Left renal cortex interstitium (tissue), 4 donors: ENCODE data around the gene SLX4. TPM values are rescaled to one million over a fixed set of nuclear protein-coding genes. Genes with fewer than 3 reads are reported as not detected.

Experiments
- DNase-seq, 4 donors: peaks; one replicate each; pipeline ENCODE4 v3.0.0-alpha.2; 2013; ENCODE audit warnings: low read depth in 4 of 4, low spot score in 2 of 4, missing footprints in 1 of 4
- polyA plus RNA-seq, 4 donors: library from polyadenylated mRNA; unstranded; fragments of 120-200 nt; gene quantifications; one replicate each; pipeline ENCODE4 v1.2.1, GENCODE V29; 2013; ENCODE audit not compliant: insufficient read length in 4 of 4

SLX4 gene
- polyA plus RNA-seq, 4 donors, result 3.7 to 8.6 (median 6.3) TPM

DNA sequence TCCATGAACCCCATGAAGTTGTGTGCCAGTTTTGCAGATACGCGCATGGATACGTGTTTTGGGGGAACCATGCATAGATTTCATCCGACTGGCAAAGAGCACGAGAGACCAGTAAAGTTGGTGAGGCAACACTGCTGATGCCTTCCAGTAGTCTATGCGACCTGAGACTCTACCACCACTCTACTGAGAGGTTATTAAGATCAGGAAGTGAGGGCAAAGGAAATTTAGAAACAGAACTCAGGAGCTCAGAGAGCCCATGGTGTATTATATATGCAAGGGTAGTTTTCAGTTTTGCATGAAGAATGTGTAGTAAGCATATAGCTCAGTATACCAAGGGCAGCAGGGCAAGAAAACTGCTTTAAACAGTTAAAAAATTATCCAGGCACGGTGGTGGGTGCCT, 4.2 kb downstream of the SLX4 start:
- DNase-seq, result no peak

DNA sequence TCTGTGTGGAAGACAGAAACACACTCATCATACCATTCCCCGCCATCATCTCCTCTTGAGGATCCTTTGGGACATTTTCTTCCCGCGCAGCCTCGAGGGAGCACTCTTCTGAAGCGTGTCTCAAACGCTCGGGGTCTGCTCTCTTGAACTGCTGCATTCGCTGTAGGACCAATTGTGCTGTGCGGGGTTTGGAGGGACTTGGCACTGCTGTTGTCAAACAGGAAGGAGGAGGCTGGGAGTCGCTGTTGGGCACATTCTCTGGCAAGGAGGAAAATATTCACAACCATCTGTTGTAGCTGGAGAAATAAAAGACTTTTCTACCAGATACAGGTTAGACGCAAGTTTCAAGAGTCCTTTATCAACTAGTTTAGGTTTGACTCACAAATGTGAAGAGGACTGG, 5.0 kb downstream of the SLX4 start:
- DNase-seq, result no peak

DNA sequence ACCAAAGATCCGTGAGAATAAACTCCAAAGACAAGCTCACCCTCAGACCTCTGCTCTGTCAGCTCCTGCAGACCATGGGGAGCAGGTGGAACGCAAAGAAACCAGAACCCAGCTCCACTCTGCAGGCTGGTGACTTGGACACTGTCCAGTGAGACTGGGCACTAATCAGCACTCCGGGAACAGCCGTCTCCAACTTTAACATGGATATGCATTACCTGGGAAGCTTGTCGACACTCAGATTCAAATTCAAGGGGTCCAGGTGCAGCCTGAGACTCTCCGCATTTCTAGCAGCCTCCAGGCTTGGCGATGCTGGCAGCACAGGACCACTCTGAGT, 9.1 kb downstream of the SLX4 start:
- no peak for DNase-seq

DNA sequence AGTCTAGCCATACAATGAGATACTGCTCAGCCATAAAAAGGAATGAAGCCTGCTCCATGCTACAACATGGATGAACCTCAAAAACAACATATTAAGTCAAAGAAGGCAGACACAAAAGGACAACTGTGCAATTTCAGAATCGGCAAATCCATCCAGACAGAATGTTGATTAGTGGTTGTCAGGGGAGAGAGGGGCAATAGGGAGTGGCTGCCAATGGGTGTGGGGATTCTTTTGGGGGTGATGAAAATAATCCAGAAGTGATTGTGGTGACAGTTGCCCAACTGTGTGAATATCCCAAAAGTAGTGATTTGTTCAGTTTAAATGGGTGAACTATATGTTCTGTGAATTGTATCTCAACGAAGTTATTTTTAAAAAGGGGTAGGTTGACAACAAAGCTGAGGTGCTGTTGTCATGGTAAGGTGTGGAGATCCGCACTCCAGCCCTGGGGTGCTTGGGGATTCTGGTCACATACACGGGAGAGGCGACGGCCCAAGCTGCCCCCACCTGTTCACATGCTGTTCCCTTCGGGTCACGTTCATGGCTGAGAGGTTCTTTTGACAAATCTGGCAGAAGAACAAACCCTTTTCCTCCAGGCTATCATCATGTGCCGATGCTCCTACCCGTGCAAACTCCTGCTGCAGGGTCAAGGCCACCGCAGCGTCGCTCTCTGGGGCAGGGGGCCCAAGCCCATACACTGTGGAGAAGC, 9.6 kb downstream of the SLX4 start:
- DNase-seq, result no peak

DNA sequence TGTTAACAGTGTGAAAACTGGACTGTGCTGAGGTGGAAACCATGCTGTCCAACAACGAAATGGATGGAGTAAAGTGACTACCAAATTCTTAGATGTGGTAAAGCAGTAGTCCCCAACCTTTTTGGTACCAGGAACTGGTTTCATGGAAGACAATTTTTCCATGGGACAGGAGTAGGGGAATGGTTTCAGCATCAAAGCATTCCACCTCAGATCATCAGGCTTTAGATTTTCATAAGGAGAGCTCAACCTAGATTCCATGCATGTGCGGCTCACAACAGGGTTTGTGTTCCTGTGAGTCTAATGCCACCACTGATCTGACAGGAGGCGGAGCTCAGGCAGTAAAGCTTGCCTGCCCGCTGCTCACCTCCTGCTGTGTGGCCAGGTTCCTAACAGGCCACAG, 11.5 kb downstream of the SLX4 start:
- no peak for DNase-seq

DNA sequence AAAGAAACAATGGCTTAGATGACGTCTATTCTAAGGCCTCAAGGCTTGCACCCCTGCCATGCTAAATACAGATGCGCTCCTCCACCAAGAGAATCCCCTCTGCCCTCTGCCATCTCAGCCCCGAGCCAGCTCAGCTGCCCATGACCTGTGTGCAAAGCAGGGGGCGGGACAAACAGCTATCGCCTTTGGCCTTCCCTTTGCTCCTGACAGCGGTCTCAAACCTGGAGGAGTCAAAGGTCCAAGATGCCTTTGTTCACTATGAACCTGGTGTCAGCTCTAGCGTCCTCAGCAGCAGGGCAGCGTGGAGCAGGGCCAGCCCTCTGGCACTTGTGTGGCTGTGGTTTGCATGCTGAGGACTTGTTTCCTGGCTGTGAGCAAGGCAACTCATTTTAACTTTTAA, 12.3 kb downstream of the SLX4 start:
- DNase-seq, result no peak

DNA sequence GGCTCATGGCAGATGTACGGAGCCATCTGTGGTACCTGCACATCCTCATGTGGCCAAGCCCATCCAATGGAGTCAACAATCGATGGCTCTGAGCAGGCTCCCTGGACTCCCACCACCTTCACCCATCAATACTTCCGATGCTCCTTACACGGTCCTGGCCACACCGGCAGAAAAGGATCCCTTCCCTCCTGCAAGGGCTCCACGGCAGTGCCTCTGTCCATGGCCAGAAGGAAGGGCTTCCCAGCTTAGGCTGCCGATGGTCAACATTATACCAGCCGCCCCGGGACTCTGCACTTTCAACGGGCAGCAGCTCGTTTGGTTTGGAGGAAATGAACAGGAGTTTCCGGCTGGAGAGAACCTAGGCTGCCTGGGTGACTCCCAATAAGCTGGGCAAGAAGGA, 13.2 kb downstream of the SLX4 start:
- no peak for DNase-seq

DNA sequence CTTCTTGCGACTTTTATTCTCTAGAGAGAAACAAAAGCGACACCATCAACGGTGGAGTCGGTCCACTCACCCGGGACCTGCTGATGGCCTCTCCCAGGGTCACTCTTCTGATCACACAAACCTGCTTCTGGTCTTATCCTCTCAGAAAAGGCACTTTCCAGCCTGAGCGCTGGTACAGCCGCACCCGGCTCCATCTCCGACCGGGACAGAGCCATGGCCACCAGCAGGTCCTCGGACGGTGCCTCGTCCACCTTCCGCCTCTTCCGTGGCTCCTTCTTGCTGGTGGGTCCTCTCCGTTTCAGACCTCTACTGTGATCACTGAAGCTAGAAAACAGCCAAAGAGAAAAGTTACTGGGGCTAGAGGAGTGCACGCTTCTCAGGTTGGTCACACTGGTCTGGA, 13.7 kb downstream of the SLX4 start:
- no peak for DNase-seq

DNA sequence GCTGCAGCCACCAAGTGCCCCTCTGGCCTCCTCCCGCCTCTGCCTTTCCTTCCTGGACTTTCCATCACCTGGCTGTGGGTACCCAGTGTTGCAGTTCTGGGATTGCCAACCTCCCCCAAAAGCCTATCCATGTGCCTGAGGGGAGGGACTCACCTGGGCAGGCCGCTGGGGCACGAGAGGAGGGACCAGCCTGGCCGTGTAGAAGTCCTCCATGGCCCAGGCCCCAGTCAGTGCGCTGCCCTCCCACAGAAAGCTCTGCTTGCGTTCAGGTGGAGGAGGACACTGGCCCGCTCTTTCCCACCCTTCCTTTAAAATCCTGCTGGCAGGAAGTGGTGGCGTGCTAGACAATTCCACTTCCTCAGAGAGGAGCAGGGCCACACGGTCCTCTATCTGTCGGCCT, 14.2 kb downstream of the SLX4 start:
- DNase-seq, result no peak

DNA sequence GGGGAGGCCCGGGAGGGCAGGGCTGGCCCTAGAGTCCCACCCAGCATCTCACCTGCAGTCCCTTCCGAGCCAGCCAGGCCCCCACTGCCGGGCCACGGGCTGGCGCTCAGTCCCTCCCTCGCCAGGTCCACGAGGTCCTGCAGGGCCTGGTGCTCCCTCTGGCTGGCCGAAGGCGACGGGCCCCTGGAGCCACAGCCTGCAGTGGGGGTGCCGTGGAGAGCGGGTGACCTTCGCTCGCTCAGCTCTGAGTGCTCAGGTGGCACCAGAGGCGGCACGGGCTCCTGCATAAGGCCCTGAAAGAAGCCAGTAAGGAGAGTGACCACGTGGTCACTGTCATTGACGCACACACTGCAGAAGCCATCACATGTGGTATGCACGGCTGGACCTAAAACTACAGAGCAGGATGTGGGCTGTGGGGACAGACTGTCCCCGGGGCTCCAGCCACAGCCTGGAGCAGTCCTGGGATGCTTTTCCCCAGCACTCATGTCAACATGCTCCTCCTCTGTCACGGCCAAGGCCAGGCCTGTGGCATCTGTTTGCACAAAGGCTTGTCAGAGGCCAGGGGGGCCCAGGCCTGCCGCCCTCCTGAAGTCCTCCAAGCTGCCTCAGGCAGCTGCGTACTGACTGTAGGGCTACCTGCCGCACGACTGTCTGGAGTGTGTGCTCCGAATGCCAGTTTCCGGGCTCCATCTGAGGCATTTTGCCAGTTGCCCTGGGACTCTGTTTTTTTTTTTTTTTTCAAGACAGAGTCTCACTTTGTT, 15.1 kb downstream of the SLX4 start:
- no peak for DNase-seq

DNA sequence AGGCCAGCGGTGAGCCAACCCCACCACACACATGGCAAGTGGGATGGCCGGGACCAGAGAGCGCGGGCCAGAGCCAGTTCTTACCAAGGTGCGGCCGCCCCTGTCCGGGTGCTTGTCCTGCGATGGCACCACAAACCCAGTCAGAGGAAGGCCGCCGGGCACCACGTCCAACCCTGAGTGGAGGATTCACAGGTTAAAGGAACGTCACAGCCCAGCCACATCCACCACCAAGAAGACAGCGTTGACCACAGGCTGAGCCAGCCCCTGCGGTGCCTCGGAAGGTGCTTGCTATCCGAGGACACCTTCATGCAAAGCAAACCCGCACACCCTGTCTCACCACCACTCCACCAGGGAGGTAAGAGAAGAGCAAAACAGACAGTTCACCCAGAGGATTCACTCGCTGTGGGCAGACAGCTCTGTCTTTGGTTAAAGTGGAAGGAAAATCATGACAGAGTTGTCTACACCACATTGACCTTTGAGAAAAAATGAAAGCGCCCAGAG, 15.8 kb downstream of the SLX4 start:
- no peak for DNase-seq

DNA sequence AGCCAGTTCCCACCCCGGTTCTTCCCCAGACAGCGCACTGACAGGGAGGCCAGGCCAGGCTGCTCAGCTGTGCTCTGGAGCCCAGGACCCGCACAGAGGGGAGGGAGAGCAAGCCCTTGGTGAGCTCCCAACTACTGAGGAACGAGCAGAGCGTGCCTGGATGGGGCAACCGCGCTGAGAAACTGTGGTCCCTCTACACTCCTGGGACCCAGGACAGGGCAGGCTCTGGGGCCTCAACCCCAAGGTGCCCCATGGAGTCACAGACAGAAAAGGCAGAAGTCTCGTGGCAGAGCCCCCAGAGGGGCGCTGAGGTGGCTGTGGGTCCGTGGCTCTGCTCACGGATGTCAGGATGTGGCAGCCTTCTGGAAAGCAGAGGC, 16.3 kb downstream of the SLX4 start:
- DNase-seq, result no peak

DNA sequence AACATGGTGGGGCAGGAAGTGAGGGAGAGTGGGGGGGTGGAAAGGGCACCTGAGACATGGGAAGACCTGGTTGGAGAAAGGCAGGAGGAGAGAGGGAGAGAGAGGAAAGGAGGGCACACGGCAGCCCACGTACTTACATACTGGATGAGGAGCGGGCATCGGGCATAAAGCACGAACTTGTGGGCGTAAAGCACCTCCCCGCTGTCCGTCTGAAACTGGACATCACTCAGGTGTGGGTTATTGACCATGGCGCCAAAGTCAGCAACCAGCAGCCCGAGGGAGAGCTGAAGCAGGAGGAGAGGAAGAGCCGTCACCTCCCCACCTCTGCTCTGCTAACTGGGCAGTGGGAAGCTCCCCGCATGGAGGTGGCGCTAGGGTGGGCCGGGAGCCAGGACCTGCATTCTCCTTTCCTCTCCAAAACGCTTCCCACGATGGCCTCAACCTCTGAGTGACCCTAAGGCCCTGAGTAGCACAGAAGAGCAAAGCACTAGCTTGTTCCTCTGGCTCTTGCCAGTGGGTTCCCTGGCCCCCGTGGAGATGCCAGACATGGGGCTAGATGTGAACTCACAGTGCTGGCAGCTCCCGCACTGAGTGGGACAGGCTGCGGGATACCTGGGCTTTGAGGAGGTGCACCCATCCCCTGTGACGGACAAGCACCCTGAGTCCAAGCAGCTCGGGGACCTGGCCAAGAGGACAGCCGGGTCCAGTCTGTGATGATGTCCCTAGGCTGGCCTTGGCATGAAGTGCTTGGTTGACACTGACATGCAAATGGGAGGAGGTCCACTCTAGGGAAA, 16.9 kb downstream of the SLX4 start:
- DNase-seq, result no peak

DNA sequence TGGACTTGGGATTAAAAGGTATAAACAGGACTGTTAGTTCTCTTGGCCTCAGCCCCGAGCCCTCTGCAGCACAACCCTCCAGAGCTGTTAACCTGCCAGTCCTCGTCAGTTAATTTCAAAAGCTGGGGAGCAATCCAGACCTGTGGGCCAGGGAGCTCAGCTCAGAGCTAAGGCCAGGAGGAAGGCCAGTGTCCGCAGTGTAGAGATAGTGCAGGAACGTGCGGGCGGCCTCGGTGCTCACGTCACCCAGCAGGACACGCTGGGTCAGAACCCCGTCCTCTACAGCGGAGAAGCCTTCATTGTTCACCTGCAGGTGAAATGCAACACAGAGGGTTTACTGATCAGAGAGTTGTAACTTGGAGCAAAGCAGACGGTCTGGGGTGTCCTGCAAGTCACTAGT, 18.8 kb downstream of the SLX4 start:
- DNase-seq, result no peak

DNA sequence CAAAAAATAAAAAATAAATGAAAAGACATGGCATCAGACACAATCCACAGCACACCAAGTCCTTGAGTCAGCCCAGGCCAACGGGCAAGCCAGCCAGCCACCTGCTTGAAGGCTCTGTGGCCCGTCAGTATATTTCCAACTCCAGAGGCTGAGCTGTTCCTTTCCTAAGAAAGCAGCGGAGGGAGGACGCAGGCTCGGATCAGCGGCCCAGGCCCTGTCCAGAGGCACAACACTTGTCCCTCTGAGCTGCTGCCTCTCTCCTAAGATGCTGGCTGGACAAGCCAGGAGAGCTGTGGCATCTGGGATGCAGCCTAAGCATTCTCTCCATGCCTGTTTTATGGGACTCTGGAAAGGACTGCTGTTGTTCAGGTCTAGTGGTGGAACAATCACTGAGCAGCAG, 19.4 kb downstream of the SLX4 start:
- no peak for DNase-seq

DNA sequence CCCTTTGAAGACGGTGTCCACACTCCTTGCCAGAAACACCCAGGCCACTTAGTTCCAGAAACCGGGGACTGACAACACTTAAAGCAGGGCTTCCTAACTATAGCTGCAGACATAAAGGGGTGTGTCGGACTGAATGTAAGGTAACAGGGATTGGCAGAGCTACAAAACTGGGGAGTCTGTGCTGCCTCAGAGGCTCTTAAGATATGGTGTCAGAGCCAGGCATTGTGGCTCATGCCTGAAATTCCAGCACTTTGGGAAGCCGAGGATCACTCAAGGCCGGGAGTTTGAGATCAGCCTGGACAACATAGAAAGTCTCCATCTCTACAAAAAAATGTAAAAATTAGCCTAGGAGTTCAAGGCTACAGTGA, 20.0 kb downstream of the SLX4 start:
- no peak for DNase-seq

DNA sequence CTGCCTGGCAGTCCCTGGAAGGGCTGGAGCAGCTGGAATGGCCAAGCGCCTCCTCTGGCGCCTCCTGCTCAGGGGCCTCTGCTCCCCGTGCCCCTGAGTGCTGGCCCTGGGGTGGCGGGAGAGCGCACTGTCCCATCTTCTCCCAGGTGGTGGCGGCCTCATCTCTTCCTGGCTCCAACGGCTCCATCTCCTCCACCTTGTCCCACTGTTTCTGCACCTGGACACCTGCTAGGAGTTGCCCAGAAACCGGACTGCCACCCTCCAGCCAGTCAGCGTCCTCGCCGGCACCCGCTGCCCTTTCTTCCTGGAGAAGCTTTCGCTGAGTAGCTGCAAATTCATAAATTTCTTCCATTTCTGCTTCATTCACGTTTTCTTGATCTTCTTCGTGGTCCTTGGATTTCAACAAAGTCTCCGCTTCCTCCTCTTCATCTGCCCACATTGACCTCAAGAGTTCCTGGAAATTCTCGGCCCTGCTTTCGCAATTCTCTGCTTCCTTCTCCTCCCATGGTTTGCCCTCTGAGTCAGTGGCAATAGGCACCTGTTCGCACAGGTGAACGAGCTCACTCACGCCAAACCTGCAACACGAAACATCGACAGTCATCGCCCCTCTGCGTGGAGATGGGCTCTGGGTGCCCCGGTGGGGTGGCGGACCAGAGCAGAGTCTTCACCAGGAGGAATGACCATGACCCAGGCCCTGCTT, 20.5 kb downstream of the SLX4 start:
- no peak for DNase-seq

DNA sequence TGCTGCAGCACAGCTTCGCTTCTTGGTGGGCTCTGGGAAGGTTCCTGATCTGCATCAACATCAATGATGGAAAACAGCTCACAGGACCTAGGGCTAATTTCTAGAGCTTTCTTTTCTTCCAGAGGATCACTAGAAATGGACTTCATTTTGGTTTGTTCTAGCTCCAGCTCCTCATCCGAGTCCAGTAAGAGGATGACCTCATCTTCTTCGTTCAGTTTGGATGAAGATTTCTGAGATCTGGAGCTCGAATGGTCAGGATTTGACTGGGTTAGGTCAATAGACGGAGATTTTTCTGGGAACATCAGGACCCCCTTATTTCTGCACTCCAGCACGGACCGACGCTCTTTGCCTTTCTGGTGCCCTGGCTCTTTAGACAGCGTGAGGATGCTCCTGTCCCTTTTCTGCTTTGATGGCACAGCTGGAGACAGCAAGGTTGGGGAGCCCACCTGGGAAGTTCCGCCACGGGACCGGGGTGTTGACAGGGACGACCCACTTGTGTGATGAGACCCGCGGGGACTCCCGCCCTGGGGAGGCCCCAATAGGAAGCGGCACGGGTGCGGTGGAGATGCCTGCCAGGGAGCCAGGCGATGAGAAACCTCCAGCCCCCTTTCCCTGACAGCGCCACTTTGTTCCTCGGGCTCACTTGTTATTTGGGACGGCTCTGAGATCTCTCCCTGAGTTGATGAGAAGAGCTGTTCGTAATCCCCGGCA, 21.3 kb downstream of the SLX4 start:
- no peak for DNase-seq

DNA sequence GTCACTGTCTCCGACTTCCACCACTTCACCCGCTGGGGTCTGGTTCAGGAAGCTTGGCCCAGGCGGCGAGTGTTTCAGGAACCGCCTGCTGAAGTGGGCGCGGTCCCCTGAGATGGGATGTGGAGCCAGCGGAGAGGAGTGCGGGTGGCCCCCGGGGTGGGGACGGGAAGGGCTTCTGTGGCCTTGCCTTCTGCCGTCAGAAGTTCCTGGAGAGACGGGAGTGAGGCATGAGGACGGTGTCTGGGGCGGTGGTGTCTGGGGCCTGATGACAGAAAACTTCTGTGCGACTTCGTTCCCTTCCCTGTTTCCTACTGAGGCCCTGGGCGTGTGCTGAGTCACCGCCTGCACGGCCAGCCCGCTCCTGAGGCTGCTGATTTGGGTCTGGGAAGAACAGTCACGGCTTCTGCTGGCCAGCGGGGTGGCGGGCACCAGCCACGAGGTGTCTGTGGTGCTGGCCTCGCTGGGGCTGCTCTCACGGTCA, 21.9 kb downstream of the SLX4 start:
- no peak for DNase-seq

DNA sequence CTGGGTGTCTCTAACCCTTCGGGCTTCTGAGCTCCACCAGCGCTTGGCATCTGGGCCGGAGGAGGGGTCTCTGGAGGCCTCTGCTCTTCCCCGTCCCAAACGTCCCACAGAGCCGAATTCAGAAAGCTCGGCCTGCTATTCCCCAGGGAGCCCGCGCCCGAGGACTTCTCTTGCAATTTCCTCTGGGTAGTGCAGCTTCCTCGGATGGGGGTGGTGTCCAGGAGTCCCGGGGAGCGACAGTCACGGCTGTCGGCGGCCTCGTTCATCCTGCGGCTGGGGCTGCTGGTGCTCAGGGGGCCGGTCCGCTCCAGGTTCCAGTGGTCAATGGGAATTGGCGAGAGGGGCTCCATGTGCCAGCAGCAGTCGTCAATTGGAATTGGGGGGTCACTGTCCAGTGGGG, 22.4 kb downstream of the SLX4 start:
- no peak for DNase-seq
